Colonic mucosa (tissue), 4 donors: ENCODE data around the gene CGB3. TPM values are rescaled to one million over a fixed set of nuclear protein-coding genes. Genes with fewer than 3 reads are reported as not detected.
"Not testable (repeated sequence)": the region's sequence is repeated elsewhere in the genome, so short reads cannot be mapped to it uniquely, and the experiment has no call there.

Experiments
- DNase-seq: peaks from one replicate; pipeline ENCODE4 v3.0.0-alpha.2; 2020
- H3K27ac ChIP-seq: fragments of 200-600 bp; one replicate; pipeline ENCODE4 v1.8.0; 2021
- H3K27me3 ChIP-seq: fragments of 200-600 bp; one replicate; pipeline ENCODE4 v1.8.0; 2021
- H3K36me3 ChIP-seq: fragments of 200-600 bp; one replicate; pipeline ENCODE4 v1.8.0; 2021
- H3K4me1 ChIP-seq: fragments of 200-600 bp; one replicate; pipeline ENCODE4 v1.8.0; 2021; ENCODE audit warnings: mild to moderate bottlenecking
- H3K4me3 ChIP-seq: fragments of 200-600 bp; one replicate; pipeline ENCODE4 v1.8.0; 2021
- H3K9ac ChIP-seq, 2 donors: one replicate each; pipeline ENCODE4 v1.7.0; 2013; ENCODE audit warnings: control low read depth in 2 of 2, low read depth in 2 of 2, low read length in 2 of 2
- H3K9me3 ChIP-seq: fragments of 200-600 bp; one replicate; pipeline ENCODE4 v1.8.0; 2021
- intact Hi-C: fragments of 100-400 bp; cut with DNase I; formaldehyde crosslinking; loops from one replicate; pipeline ENCODE4 v1.14.1; 2022
- total RNA-seq, 2 donors: library from RNA; stranded (reverse); fragmentation: NEBNext Ultra II Directional in 1 of 2; extraction: Animal tissue kit (Norgen Biotek cat#: 25700) in 1 of 2; gene quantifications; one replicate each; pipeline ENCODE4 v1.2.1, GENCODE V29; 2021
- TF ChIP-seq, protein P1 (sequence below): fragments of 200-600 bp; IDR thresholded peaks from one replicate; pipeline ENCODE4 v1.8.0; 2022; ENCODE audit warnings: antibody characterized with exemption, mild to moderate bottlenecking
- donor health status: healthy.
- donor health status: DM: no; HTN: no; CAD: no.
- donor health status: DM: no; HTN: no; CAD: no.

CGB3 gene
- total RNA-seq, 2 donors from 2014 or later: not detected

DNA sequence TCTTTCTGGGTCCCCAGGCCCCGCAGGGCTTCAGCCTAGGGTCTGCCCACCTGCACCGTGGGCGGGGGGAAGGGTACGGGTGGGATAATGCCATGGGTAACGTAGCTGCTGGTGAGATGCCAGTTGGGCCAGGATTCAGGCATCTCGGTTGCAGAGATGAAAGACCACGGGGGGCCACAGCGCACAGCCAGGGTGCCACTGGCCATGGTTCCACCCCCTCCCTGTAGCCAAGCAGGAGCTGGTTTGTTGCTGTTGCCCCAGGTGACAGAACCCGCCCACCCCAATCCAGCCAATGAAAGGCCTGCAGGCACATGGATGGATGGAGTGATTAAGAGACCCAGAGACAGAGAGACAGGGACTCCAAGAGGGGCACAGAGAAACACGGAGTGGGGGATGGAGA is 34.4 kb upstream of the CGB3 start:
- Histone ChIP-seq H3K36me3 (no peaks in the 10 kb centered on the region), H3K9me3 (no peaks in the 10 kb centered on the region), H3K27me3 (peaks cover 13% of the 10 kb centered on the region), H3K27ac (no peak overlapping the region), H3K9ac (no peak overlapping the region), H3K4me3 (no peak overlapping the region), H3K4me1 (peaks cover 4% of the 10 kb centered on the region)
- peak; percentile 31 for DNase-seq
- TF ChIP-seq, protein P1, sequence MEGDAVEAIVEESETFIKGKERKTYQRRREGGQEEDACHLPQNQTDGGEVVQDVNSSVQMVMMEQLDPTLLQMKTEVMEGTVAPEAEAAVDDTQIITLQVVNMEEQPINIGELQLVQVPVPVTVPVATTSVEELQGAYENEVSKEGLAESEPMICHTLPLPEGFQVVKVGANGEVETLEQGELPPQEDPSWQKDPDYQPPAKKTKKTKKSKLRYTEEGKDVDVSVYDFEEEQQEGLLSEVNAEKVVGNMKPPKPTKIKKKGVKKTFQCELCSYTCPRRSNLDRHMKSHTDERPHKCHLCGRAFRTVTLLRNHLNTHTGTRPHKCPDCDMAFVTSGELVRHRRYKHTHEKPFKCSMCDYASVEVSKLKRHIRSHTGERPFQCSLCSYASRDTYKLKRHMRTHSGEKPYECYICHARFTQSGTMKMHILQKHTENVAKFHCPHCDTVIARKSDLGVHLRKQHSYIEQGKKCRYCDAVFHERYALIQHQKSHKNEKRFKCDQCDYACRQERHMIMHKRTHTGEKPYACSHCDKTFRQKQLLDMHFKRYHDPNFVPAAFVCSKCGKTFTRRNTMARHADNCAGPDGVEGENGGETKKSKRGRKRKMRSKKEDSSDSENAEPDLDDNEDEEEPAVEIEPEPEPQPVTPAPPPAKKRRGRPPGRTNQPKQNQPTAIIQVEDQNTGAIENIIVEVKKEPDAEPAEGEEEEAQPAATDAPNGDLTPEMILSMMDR: no peak
- intact Hi-C loops: no loop called here

DNA sequence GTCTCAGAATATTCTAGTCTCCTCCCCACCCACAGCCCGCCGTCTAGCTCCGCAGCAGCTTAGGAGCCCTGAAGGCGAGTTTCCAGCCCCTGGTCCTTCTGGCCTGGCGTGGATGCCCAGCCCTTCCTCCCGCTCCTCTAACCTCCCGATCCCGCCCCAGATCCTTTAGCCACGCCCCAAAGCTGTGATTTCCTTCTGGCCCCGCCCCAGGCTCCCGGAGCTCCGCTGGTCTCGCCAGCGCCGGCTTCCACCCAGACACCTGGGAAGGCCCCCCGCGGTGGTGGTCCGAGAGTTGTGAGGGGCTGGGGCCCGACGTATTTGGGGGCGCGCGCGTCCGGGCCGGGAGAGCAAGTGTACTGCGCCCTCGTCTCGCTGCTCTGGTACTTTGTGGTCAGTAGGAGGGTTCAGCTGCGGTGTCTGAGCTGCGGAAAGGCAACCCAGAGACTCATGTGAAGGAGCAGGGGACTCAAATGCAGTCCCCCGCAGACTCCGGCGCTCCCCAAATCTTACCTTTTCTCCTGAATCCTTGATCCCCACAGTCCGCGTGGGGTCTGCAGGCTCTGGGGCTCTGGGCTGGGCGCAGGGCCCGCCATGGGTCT is 33.6 kb upstream of the CGB3 start, which contains the start of gene CGB7:
Gene CGB7, minus strand, starts transcription at position 114 of the 599 bp plus-strand sequence. CDS start 2,374 bp downstream, outside the sequence.
- TF ChIP-seq, protein P1: no peak
- H3K36me3 ChIP-seq: no peaks in the 10 kb centered on the region
- DNase-seq: peak; percentile 89
- peak within 1 kb of the TSS; percentile 28 for H3K4me3 ChIP-seq
- peaks cover 4% of the 10 kb centered on the region for H3K4me1 ChIP-seq
- H3K27me3 ChIP-seq: peaks cover 13% of the 10 kb centered on the region
- H3K27ac ChIP-seq: no peak within 1 kb of the TSS
- no peaks in the 10 kb centered on the region for H3K9me3 ChIP-seq
- intact Hi-C loops: no loop called here
- H3K9ac ChIP-seq: peak within 1 kb of the TSS in 1 of 2 donors; percentile 50

DNA sequence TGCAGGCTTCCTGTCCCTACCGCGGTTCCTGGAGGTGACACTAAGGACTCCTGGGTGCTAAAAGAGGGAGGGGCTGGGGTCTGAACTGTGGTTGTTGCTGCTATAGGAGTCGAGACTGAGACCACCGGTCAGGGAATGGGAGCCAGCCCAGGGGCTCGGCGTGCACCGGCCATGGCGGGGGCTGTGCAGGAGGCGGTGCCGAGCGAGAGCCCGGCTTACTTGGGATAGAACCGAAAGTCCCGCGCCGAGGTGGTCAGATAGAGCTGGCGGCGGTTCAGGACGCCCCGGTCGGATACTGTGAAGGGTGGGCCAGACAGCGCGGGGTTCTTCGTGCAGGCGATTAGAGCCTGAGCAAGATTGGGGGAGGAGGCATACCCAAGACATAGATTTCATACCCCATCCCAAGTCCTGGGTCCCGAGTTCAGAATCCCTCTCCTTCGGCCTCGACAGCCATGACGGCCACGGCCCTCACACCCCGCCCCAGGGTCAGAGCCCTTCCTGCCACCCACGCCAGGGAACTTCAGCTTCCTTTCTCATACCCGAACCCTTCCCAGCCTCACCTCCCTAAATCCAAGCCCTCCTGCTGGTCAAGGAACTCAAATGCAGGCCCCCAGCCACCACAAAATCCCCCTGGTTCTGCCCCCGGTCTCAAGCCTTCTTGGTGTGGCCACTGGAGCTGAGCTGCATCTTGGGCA is 32.9 kb upstream of the CGB3 start:
- H3K27me3 ChIP-seq: peaks cover 13% of the 10 kb centered on the region
- intact Hi-C loops: not testable (repeated sequence)

DNA sequence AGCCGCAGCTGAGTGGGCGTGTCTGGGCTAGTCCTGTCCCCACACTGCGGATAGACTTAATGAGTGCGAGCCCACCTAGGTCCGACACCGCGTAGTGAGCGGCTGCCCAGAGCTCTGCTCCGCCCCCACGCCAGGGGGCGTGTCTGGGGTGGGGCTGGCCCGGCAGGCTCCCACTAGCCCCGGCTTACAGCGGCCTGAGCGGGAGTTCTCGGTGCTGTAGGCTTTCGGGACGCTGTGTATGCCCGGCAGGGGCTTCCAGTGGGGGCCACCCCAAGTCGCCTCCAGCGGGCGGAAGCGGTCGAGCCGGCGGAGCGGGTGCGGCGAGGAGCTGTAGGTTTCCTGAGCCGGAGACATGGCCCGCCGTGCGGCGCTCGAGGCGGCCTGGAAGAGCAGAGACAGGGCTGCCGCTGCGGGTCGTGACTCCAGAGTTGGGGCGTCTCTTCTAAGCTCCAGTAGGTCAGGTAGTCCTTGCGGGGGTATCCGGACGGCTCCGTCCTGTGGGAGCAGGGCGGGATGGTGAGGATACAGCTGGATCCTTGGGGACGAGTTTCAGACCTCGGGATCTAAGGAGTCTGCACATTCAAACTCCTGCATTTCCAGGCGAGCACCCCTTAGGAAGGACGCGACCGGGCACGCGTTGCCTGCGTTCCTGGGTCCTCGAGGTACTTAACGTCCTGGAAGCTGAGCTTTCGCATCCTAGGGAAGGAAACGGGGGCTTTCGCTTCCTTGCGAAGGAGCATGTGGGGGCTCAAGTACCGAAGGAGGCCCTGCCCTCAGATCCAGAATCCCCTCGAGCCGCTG is 32.2 kb upstream of the CGB3 start:
- peaks cover 13% of the 10 kb centered on the region for H3K27me3 ChIP-seq
- H3K4me3 ChIP-seq: peak overlapping the region; percentile 28
- intact Hi-C loops: no loop called here
- no peaks in the 10 kb centered on the region for H3K36me3 ChIP-seq
- no peak overlapping the region for H3K27ac ChIP-seq
- no peaks in the 10 kb centered on the region for H3K9me3 ChIP-seq
- DNase-seq: peak; percentile 72
- peak overlapping the region; percentile 26 to 50 for H3K9ac ChIP-seq
- TF ChIP-seq, protein P1: no peak
- peaks cover 4% of the 10 kb centered on the region for H3K4me1 ChIP-seq

More for the DNA sequence above, 32.9 kb upstream of the CGB3 start:
- Histone ChIP-seq H3K4me3 (peak overlapping the region; percentile 28), H3K9ac (peak overlapping the region in 1 of 2 donors; percentile 50)
- not testable (repeated sequence) for H3K4me1 ChIP-seq, H3K36me3 ChIP-seq, DNase-seq, H3K9me3 ChIP-seq, H3K27ac ChIP-seq

DNA sequence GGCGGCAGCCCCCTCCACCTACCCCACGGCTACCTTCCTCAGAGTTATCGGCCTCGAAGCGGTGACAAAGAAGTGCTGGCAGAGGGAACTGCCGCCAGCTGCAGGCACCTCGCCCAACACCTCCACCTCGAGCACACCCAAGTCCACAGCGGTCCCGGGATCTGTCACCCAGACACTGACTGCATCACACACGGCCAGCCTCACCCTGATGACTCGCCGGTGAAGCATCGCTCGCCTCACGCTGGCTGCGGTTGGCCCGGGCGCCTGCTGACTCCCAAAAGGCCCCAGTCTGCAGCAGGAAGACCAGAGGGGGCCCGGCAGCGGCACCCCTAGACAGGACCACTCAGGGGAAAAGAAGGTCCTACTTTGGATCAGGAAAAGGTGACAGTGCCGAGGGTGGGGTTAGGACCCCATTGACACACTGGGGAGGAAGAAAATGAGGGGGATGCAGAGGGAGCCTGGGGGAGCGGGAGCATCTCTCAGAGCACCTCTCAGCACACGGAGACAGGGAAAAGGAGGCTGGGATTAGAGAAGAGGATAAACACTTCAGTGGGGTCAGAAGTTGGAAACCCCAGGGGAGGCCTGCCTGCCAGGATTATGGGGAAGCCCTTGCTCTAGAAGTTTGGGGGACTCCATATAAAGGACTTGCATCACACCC is 26.4 kb upstream of the CGB3 start:
- H3K9ac ChIP-seq, H3K4me3 ChIP-seq, H3K9me3 ChIP-seq, H3K27me3 ChIP-seq, DNase-seq, H3K27ac ChIP-seq, H3K36me3 ChIP-seq, intact Hi-C loops, H3K4me1 ChIP-seq: not testable (repeated sequence)

DNA sequence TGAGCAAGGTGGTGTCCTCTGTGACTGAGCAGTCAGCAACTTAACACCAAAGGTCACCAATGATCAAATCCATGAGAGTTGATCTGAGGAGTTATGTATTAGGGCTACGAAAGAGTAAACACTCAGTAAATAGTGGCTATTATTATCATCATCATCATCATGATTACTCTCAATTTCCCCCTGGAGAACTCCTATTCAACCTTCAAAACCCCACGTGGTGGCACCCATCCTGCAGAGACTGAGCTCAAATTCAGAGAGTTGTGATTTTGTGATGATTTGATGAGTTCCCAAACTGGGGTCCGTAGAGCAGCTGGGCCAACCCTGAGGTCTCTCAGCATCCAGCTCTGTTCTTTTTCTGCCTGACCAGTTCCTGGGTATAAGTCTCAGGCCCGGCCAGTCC is 25.7 kb upstream of the CGB3 start:
- H3K4me3 ChIP-seq, H3K36me3 ChIP-seq, H3K27me3 ChIP-seq, H3K9ac ChIP-seq, H3K27ac ChIP-seq, DNase-seq, intact Hi-C loops, H3K9me3 ChIP-seq, H3K4me1 ChIP-seq: not testable (repeated sequence)

DNA sequence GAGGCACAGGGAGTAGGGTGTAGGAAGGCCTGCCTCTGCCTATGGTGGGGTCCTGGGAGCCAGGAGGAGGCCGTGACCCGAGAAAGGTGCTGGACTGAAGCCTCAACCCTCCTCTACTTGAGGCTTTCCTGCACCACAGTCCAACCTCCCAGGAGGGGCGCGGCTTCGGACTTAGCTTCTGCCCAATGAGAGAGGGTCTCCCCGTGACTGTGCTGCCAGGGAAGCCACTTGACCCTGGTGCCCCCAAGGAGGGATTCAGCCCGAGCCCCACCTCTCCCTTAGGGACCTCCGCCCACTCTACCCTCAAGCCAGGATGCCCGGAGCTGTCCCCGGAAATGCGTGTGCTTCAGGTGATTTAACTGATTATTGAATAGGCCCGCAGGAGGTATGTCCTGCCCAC is 24.9 kb upstream of the CGB3 start, which contains the start of gene CGB8:
Gene CGB8, minus strand, starts transcription at position 101 of the 400 bp plus-strand sequence. CDS start 372 bp downstream, outside the sequence.
- H3K4me3 ChIP-seq, H3K27ac ChIP-seq, H3K27me3 ChIP-seq, H3K9ac ChIP-seq, DNase-seq, intact Hi-C loops, H3K36me3 ChIP-seq, H3K9me3 ChIP-seq, H3K4me1 ChIP-seq: not testable (repeated sequence)

DNA sequence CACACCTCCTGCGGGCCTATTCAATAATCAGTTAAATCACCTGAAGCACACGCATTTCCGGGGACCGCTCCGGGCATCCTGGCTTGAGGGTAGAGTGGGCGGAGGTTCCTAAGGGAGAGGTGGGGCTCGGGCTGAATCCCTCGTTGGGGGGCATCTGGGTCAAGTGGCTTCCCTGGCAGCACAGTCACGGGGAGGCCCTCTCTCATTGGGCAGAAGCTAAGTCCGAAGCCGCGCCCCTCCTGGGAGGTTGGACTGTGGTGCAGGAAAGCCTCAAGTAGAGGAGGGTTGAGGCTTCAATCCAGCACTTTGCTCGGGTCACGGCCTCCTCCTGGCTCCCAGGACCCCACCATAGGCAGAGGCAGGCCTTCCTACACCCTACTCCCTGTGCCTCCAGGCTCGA is 19.4 kb upstream of the CGB3 start, which contains the start of gene CGB5:
Gene CGB5, plus strand, starts transcription at position 301 of the 400 bp plus-strand sequence. CDS start 362 bp downstream, outside the sequence.
- H3K4me3 ChIP-seq, H3K27me3 ChIP-seq, DNase-seq, H3K4me1 ChIP-seq, H3K36me3 ChIP-seq, H3K27ac ChIP-seq, H3K9me3 ChIP-seq, intact Hi-C loops, H3K9ac ChIP-seq: not testable (repeated sequence)

DNA sequence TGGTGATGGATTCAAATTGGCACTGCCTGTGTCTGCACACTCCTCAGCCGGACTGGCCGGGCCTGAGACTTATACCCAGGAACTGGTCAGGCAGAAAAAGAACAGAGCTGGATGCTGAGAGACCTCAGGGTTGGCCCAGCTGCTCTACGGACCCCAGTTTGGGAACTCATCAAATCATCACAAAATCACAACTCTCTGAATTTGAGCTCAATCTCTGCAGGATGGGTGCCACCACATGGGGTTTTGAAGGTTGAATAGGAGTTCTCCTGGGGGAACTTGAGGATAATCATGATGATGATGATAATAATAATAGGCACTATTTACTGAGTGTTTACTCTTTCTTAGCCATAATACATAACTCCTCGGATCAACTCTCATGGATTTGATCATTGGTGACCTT is 18.5 kb upstream of the CGB3 start:
- H3K9me3 ChIP-seq, H3K27me3 ChIP-seq, DNase-seq, H3K27ac ChIP-seq, H3K4me3 ChIP-seq, intact Hi-C loops, H3K9ac ChIP-seq, H3K4me1 ChIP-seq, H3K36me3 ChIP-seq: not testable (repeated sequence)
